ENCODE measurements around the gene CHID1.

The CHID1 gene

GRCh38 chr11:925496-926301 is 15.1 kb upstream of the CHID1 start, which contains the start of gene AP2A2:
Gene AP2A2, plus strand, starts transcription at chr11:925870. Its CDS starts 152 bp downstream, at chr11:926022.
- DNase-seq (ENCODE audit: extremely low read depth, insufficient read length) = peak; percentile 92
- TF ChIP-seq CTCF (IDR thresholded peaks at IDR 0.05; ENCODE audit: insufficient read depth, low read length, poor library complexity, severe bottlenecking) = peak; percentile 26

GRCh38 chr11:925158-925495 is 14.5 kb upstream of the CHID1 start:
- Histone ChIP-seq H3K36me3 (ENCODE audit: control insufficient read depth, insufficient read depth, low read length) (no peaks in the 10 kb centered on the region), H3K4me3 (replicated peaks; ENCODE audit: low read depth, low read length) (peak overlapping the region; percentile 49), H3K27me3 (replicated peaks; ENCODE audit: control insufficient read depth, insufficient read depth, low read length) (no peaks in the 10 kb centered on the region)
- DNase-seq (ENCODE audit: extremely low read depth, insufficient read length) = no peak
- TF ChIP-seq CTCF (IDR thresholded peaks at IDR 0.05; ENCODE audit: insufficient read depth, low read length, poor library complexity, severe bottlenecking) = no peak

More at GRCh38 chr11:925496-926301, 15.1 kb upstream of the CHID1 start, which contains the start of gene AP2A2:
- Histone ChIP-seq H3K4me3 (replicated peaks; ENCODE audit: low read depth, low read length) (peak within 1 kb of the TSS; percentile 68), H3K36me3 (ENCODE audit: control insufficient read depth, insufficient read depth, low read length) (no peaks in the 10 kb centered on the region), H3K27me3 (replicated peaks; ENCODE audit: control insufficient read depth, insufficient read depth, low read length) (no peaks in the 10 kb centered on the region)

- Histone ChIP-seq H3K27me3 (replicated peaks; ENCODE audit: control insufficient read depth, insufficient read depth, low read length) (no peaks in the 10 kb centered on the region), H3K4me3 (replicated peaks; ENCODE audit: low read depth, low read length) (no peak overlapping the region), H3K36me3 (ENCODE audit: control insufficient read depth, insufficient read depth, low read length) (no peaks in the 10 kb centered on the region)
- DNase-seq (ENCODE audit: extremely low read depth, insufficient read length) = no peak
- TF ChIP-seq CTCF (IDR thresholded peaks at IDR 0.05; ENCODE audit: insufficient read depth, low read length, poor library complexity, severe bottlenecking) = no peak
Measured at GRCh38 chr11:924406-925157, 14.0 kb upstream of the CHID1 start.

- Histone ChIP-seq H3K36me3 (ENCODE audit: control insufficient read depth, insufficient read depth, low read length) (no peaks in the 10 kb centered on the region), H3K4me3 (replicated peaks; ENCODE audit: low read depth, low read length) (no peak overlapping the region), H3K27me3 (replicated peaks; ENCODE audit: control insufficient read depth, insufficient read depth, low read length) (no peaks in the 10 kb centered on the region)
- DNase-seq (ENCODE audit: extremely low read depth, insufficient read length) = no peak
- no peak for TF ChIP-seq CTCF (IDR thresholded peaks at IDR 0.05; ENCODE audit: insufficient read depth, low read length, poor library complexity, severe bottlenecking)
Measured at GRCh38 chr11:923691-924405, 13.2 kb upstream of the CHID1 start.

GRCh38 chr11:921921-922678 is 11.5 kb upstream of the CHID1 start:
- Histone ChIP-seq H3K27me3 (replicated peaks; ENCODE audit: control insufficient read depth, insufficient read depth, low read length) (no peaks in the 10 kb centered on the region), H3K4me3 (replicated peaks; ENCODE audit: low read depth, low read length) (no peak overlapping the region), H3K36me3 (ENCODE audit: control insufficient read depth, insufficient read depth, low read length) (no peaks in the 10 kb centered on the region)
- DNase-seq (ENCODE audit: extremely low read depth, insufficient read length) = no peak
- no peak for TF ChIP-seq CTCF (IDR thresholded peaks at IDR 0.05; ENCODE audit: insufficient read depth, low read length, poor library complexity, severe bottlenecking)
